Cardiac muscle cell (in vitro differentiated cells and primary cell): Measurements from ENCODE around the gene SLC25A21. TPM values are rescaled to one million over a fixed set of nuclear protein-coding genes. Genes with fewer than 3 reads are reported as not detected.

Experiments
- DNase-seq, 2 donors: peaks; one replicate each; pipeline versions ENCODE4 v3.0.0 to v3.0.0-alpha.2; 2010 to 2017; ENCODE audit warnings: low read depth in 1 of 2, low spot score in 1 of 2
- H3K27ac ChIP-seq: fragments of 200-600 bp; sonication (generic); 2 replicates; pipeline ENCODE4 v1.5.1; 2016
- H3K27me3 ChIP-seq: fragments of 200-600 bp; sonication (generic); 2 replicates; pipeline ENCODE4 v1.6.0; 2016; ENCODE audit warnings: control low read depth
- H3K36me3 ChIP-seq: fragments of 200-600 bp; sonication (generic); 2 replicates; pipeline ENCODE4 v1.5.1; 2016; ENCODE audit warnings: control low read depth
- H3K4me1 ChIP-seq: fragments of 200-600 bp; sonication (generic); 2 replicates; pipeline ENCODE4 v1.8.1; 2017; ENCODE audit warnings: low read depth, mild to moderate bottlenecking, mixed run types
- H3K4me3 ChIP-seq: fragments of 200-600 bp; sonication (generic); 2 replicates; pipeline ENCODE4 v1.5.1; 2016; ENCODE audit warnings: mild to moderate bottlenecking
- H3K9me3 ChIP-seq: fragments of 200-600 bp; sonication (generic); 2 replicates; pipeline ENCODE4 v1.5.1; 2017; ENCODE audit warnings: low read depth, mild to moderate bottlenecking, control low read depth
- polyA plus RNA-seq: library from polyadenylated mRNA; unstranded; fragments of >200 nt; fragmentation: Nextera tagmentation; extraction: Ambion mirVana; gene quantifications from 2 replicates; pipeline ENCODE4 v1.2.1, GENCODE V29; 2016
- total RNA-seq: library from RNA; depleted of rRNA; stranded (reverse); fragments of >200 nt; gene quantifications from 2 replicates; pipeline ENCODE4 v1.2.3, GENCODE V29; 2016
- TF ChIP-seq, protein P1 (sequence below): IDR thresholded peaks from 2 replicates; pipeline ENCODE4 v1.5.1; 2012; ENCODE audit warnings: low read depth, mild to moderate bottlenecking, low read length

The SLC25A21 gene
- total and polyA plus RNA-seq, 2 experiments from 2014 or later, result 0.63 to 8.4 TPM

DNA sequence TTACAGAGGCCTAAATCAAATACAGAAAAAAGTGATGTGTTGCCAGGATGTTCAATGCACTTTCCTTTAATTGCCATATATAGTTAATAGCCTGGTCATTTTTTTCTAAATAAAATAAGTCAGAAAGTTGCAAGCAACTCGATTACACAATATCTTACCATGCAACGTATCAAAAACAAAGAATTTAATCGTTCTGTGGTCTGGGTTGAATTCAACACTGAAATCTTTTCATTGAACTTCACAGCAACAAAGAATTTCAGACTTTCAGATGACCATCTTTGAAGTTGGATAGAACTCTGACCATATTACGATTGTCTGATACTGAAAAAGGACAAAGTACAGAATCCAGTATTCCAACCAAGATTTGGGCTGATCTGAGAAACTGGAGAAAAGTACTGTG lies 231.9 kb downstream of the SLC25A21 start:
- Histone ChIP-seq H3K4me1 (no peaks in the 10 kb centered on the region), H3K27me3 (peaks cover 37% of the 10 kb centered on the region), H3K9me3 (no peaks in the 10 kb centered on the region), H3K36me3 (no peaks in the 10 kb centered on the region), H3K4me3 (no peak overlapping the region), H3K27ac (no peak overlapping the region)
- no peak for DNase-seq
- TF ChIP-seq, protein P1, sequence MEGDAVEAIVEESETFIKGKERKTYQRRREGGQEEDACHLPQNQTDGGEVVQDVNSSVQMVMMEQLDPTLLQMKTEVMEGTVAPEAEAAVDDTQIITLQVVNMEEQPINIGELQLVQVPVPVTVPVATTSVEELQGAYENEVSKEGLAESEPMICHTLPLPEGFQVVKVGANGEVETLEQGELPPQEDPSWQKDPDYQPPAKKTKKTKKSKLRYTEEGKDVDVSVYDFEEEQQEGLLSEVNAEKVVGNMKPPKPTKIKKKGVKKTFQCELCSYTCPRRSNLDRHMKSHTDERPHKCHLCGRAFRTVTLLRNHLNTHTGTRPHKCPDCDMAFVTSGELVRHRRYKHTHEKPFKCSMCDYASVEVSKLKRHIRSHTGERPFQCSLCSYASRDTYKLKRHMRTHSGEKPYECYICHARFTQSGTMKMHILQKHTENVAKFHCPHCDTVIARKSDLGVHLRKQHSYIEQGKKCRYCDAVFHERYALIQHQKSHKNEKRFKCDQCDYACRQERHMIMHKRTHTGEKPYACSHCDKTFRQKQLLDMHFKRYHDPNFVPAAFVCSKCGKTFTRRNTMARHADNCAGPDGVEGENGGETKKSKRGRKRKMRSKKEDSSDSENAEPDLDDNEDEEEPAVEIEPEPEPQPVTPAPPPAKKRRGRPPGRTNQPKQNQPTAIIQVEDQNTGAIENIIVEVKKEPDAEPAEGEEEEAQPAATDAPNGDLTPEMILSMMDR, result no peak

DNA sequence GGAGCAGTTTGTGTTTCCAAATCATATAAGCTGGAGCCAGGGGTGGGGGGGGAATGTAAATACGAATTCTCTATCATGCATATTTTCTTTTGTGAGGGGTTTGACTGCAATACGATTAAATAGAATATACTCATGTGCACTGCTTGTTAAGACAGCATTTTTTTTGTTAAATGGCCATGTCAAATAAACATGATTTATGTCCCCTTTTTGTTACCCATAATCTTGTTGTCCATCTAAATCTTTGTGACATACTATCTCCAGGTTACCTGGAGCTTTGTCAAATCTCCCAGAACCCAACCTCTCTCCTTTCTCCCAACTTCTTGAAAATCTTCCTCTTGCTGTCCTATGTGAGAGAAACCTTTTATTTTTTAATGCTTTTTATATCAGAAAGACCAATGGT lies 233.1 kb downstream of the SLC25A21 start:
- Histone ChIP-seq H3K9me3 (no peaks in the 10 kb centered on the region), H3K4me3 (no peak overlapping the region), H3K36me3 (no peaks in the 10 kb centered on the region), H3K4me1 (no peaks in the 10 kb centered on the region), H3K27ac (no peak overlapping the region), H3K27me3 (peaks cover 26% of the 10 kb centered on the region)
- TF ChIP-seq, protein P1, result no peak
- DNase-seq, result no peak

DNA sequence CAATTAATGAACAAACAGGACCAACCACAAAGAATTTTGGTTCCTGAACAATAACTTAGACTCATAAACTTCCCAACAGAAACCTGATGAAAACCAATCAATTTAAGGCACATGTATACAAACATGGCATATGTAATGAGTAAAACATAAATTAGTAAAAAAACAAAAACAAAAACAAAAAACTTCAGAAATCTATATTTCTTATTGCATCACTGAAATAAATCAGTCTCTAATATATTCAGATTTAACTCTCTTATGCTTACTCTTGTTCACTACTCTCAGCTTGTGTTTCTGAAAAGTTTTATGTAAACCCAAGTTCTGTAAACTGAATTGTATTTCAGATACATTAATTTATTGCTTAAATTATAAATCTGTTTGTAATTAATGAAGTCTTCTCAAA lies 233.7 kb downstream of the SLC25A21 start:
- Histone ChIP-seq H3K27ac (no peak overlapping the region), H3K9me3 (no peaks in the 10 kb centered on the region), H3K36me3 (no peaks in the 10 kb centered on the region), H3K4me1 (peaks cover under 1% of the 10 kb centered on the region), H3K4me3 (no peak overlapping the region), H3K27me3 (peaks cover 26% of the 10 kb centered on the region)
- no peak for DNase-seq
- TF ChIP-seq, protein P1, result no peak

DNA sequence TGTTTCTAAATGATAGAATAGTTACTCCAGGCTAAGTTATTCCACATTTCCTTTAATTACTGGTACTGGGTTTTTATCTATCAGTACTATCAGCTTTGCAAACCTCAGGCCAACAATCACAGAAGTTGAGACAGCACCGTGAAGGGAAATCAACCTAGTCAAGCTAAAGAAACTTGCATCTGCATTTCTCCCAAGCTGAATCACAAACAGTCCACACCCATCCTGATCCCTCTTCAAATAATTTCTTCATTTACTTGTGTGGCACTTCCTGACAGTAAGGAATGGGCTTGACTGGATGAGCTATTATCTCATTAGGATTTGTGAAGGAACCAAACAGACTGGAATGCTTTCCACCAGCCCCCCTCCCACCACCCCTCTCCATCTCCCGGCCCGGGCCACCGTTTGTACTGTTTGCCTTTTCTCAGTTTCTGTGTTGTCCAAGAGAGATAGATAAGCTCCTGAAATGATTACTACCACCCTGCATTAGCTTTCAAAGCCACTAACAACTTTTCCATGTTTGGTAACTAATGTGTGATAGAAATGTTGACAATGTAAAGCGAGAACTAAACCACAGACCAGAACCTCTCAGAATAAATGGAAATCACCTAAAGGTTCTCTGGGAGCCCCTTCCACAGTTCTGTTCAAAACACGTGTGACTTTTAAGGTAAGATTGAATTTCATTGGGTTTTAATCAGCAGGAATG lies 236.3 kb downstream of the SLC25A21 start:
- TF ChIP-seq, protein P1, result no peak
- H3K27ac ChIP-seq, result no peak overlapping the region
- no peaks in the 10 kb centered on the region for H3K9me3 ChIP-seq
- H3K4me3 ChIP-seq, result no peak overlapping the region
- no peaks in the 10 kb centered on the region for H3K36me3 ChIP-seq
- H3K4me1 ChIP-seq, result peaks cover 3% of the 10 kb centered on the region
- H3K27me3 ChIP-seq, result peaks cover 22% of the 10 kb centered on the region
- DNase-seq, result no peak

DNA sequence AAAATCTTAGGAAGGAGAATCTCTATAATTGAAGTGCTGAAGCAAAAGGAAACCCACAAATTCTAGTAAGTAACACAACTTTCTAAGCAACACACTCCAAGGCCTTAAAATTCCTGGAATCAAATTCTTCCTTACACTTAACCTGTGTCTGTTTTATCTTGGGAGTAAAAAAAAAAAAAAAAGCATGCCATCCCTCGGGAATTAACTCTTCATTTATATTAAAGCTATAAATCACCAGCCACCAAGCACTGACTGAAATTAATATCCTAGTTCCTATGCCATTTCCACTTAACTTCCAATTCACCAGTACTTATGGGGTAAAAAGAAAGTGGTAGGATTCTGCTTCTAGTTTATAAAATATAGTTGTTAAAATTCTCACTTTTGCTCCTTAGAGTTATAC lies 238.1 kb downstream of the SLC25A21 start:
- TF ChIP-seq, protein P1, result no peak
- H3K36me3 ChIP-seq, result no peaks in the 10 kb centered on the region

More for the DNA sequence above, 238.1 kb downstream of the SLC25A21 start:
- H3K27ac ChIP-seq, result no peak overlapping the region
- H3K4me3 ChIP-seq, result no peak overlapping the region
- no peak for DNase-seq
- H3K9me3 ChIP-seq, result no peaks in the 10 kb centered on the region
- peaks cover 3% of the 10 kb centered on the region for H3K4me1 ChIP-seq
- H3K27me3 ChIP-seq, result peaks cover 5% of the 10 kb centered on the region
